NCI-H2107 treated with DMSO at 0.1 percent for 48 hours (cell line): ENCODE results near the gene PLXDC1.
"Not testable (repeated sequence)": the region's sequence is repeated elsewhere in the genome, so short reads cannot be mapped to it uniquely, and the experiment has no call there.

Source experiments
- DNase-seq: peaks from one replicate; lab custom pipeline; 2025; ENCODE audit not compliant: unreplicated experiment; lab: John Stamatoyannopoulos, UW

PLXDC1 gene

GRCh38 chr17:39130205-39130604 is 21.2 kb downstream of the PLXDC1 start:
- DNase-seq, result no peak

- DNase-seq, result not testable (repeated sequence)
Observed at GRCh38 chr17:39129544-39129943, 21.9 kb downstream of the PLXDC1 start.

GRCh38 chr17:39126436-39126835 is 25.0 kb downstream of the PLXDC1 start:
- no peak for DNase-seq

GRCh38 chr17:39125143-39125875 is 26.1 kb downstream of the PLXDC1 start:
- no peak for DNase-seq

GRCh38 chr17:39123627-39124026 is 27.8 kb downstream of the PLXDC1 start:
- no peak for DNase-seq

- DNase-seq, result no peak
Observed at GRCh38 chr17:39122991-39123390, 28.4 kb downstream of the PLXDC1 start.

GRCh38 chr17:39121919-39122318 is 29.5 kb downstream of the PLXDC1 start:
- DNase-seq, result not testable (repeated sequence)

- DNase-seq, result no peak
Observed at GRCh38 chr17:39118674-39119419, 32.6 kb downstream of the PLXDC1 start.

GRCh38 chr17:39116224-39116623 is 35.2 kb downstream of the PLXDC1 start:
- DNase-seq, result peak; percentile 23

- DNase-seq, result no peak
Observed at GRCh38 chr17:39115135-39115534, 36.3 kb downstream of the PLXDC1 start.

- peak; percentile 3 for DNase-seq
Observed at GRCh38 chr17:39114723-39115122, 36.7 kb downstream of the PLXDC1 start.

GRCh38 chr17:39113871-39114270 is 37.6 kb downstream of the PLXDC1 start:
- no peak for DNase-seq

GRCh38 chr17:39110435-39111136 is 40.9 kb downstream of the PLXDC1 start:
- DNase-seq, result no peak

- DNase-seq, result no peak
Observed at GRCh38 chr17:39108461-39109375, 42.7 kb downstream of the PLXDC1 start.

- no peak for DNase-seq
Observed at GRCh38 chr17:39107973-39108372, 43.5 kb downstream of the PLXDC1 start.

- no peak for DNase-seq
Observed at GRCh38 chr17:39107155-39107554, 44.3 kb downstream of the PLXDC1 start.

GRCh38 chr17:39105705-39106104 is 45.7 kb downstream of the PLXDC1 start:
- DNase-seq, result no peak

GRCh38 chr17:39104657-39105056 is 46.8 kb downstream of the PLXDC1 start:
- no peak for DNase-seq

- DNase-seq, result no peak
Observed at GRCh38 chr17:39104046-39104445, 47.4 kb downstream of the PLXDC1 start.

GRCh38 chr17:39101091-39101490 is 50.3 kb downstream of the PLXDC1 start:
- no peak for DNase-seq

GRCh38 chr17:39100530-39100929 is 50.9 kb downstream of the PLXDC1 start:
- no peak for DNase-seq
